NT2/D1 (cell line): ENCODE measurements around the gene KRTAP10-6.
"Not testable (repeated sequence)": the region's sequence is repeated elsewhere in the genome, so short reads cannot be mapped to it uniquely, and the experiment has no call there.

Source experiments
- DNase-seq: peaks from one replicate; pipeline ENCODE4 v3.0.0-alpha.2; 2011; ENCODE audit warnings: low read depth, low spot score
- H3K27me3 ChIP-seq: 2 replicates; pipeline ENCODE4 v1.6.0; 2011; ENCODE audit warnings: mild to moderate bottlenecking; ENCODE audit not compliant: insufficient read length, insufficient read depth
- H3K36me3 ChIP-seq: 2 replicates; pipeline ENCODE4 v1.6.1; 2011; ENCODE audit warnings: mild to moderate bottlenecking, low read length, mixed read lengths; ENCODE audit not compliant: insufficient read depth, insufficient read length
- H3K4me1 ChIP-seq: 2 replicates; pipeline ENCODE4 v1.5.1; 2011; ENCODE audit not compliant: insufficient read depth, insufficient read length
- H3K4me3 ChIP-seq: 2 replicates; pipeline ENCODE4 v1.5.1; 2011; ENCODE audit warnings: low read depth; ENCODE audit not compliant: insufficient read length
- H3K9ac ChIP-seq: 2 replicates; pipeline ENCODE4 v1.6.0; 2011; ENCODE audit warnings: low read depth; ENCODE audit not compliant: insufficient read length
- H3K9me3 ChIP-seq: 2 replicates; pipeline ENCODE4 v1.5.1; 2011; ENCODE audit warnings: mild to moderate bottlenecking, low read length; ENCODE audit not compliant: insufficient read depth
- SUZ12 ChIP-seq: IDR thresholded peaks from 2 replicates; pipeline ENCODE4 v1.6.1; 2011; ENCODE audit not compliant: insufficient read length, insufficient read depth; ENCODE audit errors: extremely low read depth
- YY1 ChIP-seq: IDR thresholded peaks from 2 replicates; pipeline ENCODE4 v1.6.1; 2011; ENCODE audit not compliant: insufficient read length, insufficient read depth
- ZNF274 ChIP-seq: IDR thresholded peaks from 2 replicates; pipeline ENCODE4 v1.6.1; 2011; ENCODE audit warnings: mild to moderate bottlenecking, low read depth, low read length

Gene KRTAP10-6

GRCh38 chr21:44592446-44593311 lies at the start of gene KRTAP10-6:
Gene KRTAP10-6, minus strand, starts transcription at chr21:44592505. Its CDS starts 21 bp downstream, at chr21:44592484.
- no peak for DNase-seq
- peaks cover 11% of the 10 kb centered on the region for H3K4me1 ChIP-seq
- no peak within 1 kb of the TSS for H3K9ac ChIP-seq
- H3K4me3 ChIP-seq = no peak within 1 kb of the TSS
- no peaks in the 10 kb centered on the region for H3K36me3 ChIP-seq
- no peaks in the 10 kb centered on the region for H3K9me3 ChIP-seq
- TF ChIP-seq ZNF274 (no peak), SUZ12 (no peak), YY1 (no peak)
- H3K27me3 ChIP-seq = no peaks in the 10 kb centered on the region

- Histone ChIP-seq H3K27me3 (no peaks in the 10 kb centered on the region), H3K9ac (no peak overlapping the region)
- TF ChIP-seq SUZ12 (no peak), YY1 (no peak), ZNF274 (no peak)
Observed at GRCh38 chr21:44640761-44641160, 48.5 kb upstream of the KRTAP10-6 start.

GRCh38 chr21:44639331-44639655 lies 47.0 kb upstream of the KRTAP10-6 start:
- Histone ChIP-seq H3K36me3 (no peaks in the 10 kb centered on the region), H3K4me3 (no peak overlapping the region), H3K9me3 (peaks cover 17% of the 10 kb centered on the region), H3K9ac (no peak overlapping the region), H3K27me3 (no peaks in the 10 kb centered on the region), H3K4me1 (peaks cover 4% of the 10 kb centered on the region)
- no peak for DNase-seq
- TF ChIP-seq ZNF274 (no peak), YY1 (no peak), SUZ12 (no peak)

More at GRCh38 chr21:44640761-44641160, 48.5 kb upstream of the KRTAP10-6 start:
- Histone ChIP-seq H3K4me3 (no peak overlapping the region), H3K9me3 (peaks cover 27% of the 10 kb centered on the region), H3K36me3 (no peaks in the 10 kb centered on the region), H3K4me1 (peaks cover 4% of the 10 kb centered on the region)
- DNase-seq = no peak

- DNase-seq, H3K9ac ChIP-seq, H3K27me3 ChIP-seq, H3K36me3 ChIP-seq, H3K4me1 ChIP-seq, H3K4me3 ChIP-seq: not testable (repeated sequence)
- H3K9me3 ChIP-seq = peaks cover 11% of the 10 kb centered on the region; the same call in 1 of the 2 replicates
Observed at GRCh38 chr21:44638506-44639330, 46.4 kb upstream of the KRTAP10-6 start.

GRCh38 chr21:44637851-44638348 lies 45.6 kb upstream of the KRTAP10-6 start:
- not testable (repeated sequence) for H3K36me3 ChIP-seq, H3K9ac ChIP-seq, H3K27me3 ChIP-seq, DNase-seq, H3K4me3 ChIP-seq, H3K4me1 ChIP-seq
- H3K9me3 ChIP-seq = peaks cover 12% of the 10 kb centered on the region; the same call in 1 of the 2 replicates

GRCh38 chr21:44637018-44637850 lies 44.9 kb upstream of the KRTAP10-6 start, which contains the start of gene KRTAP10-10:
Gene KRTAP10-10, plus strand, starts transcription at chr21:44637356. Its CDS starts 62 bp downstream, at chr21:44637418.
- no peak for TF ChIP-seq ZNF274
- no peak for TF ChIP-seq SUZ12
- TF ChIP-seq YY1 = no peak
- DNase-seq = no peak
- Histone ChIP-seq H3K4me1 (peaks cover 4% of the 10 kb centered on the region), H3K4me3 (no peak within 1 kb of the TSS), H3K9me3 (peaks cover 18% of the 10 kb centered on the region), H3K36me3 (no peaks in the 10 kb centered on the region), H3K9ac (no peak within 1 kb of the TSS), H3K27me3 (no peaks in the 10 kb centered on the region)
